Gastrocnemius medialis (tissue), 4 donors: Measurements from ENCODE around the gene SNRPN. TPM values are rescaled to one million over a fixed set of nuclear protein-coding genes. Genes with fewer than 3 reads are reported as not detected.

Experiments
- ATAC-seq, 2 donors: fragments of 150-250 bp; one replicate each; pipeline ENCODE4 v1.9.1; 2016
- DNase-seq, 2 donors: peaks; one replicate each; pipeline ENCODE4 v3.0.0-alpha.2; 2019
- H3K27ac ChIP-seq, 4 donors: fragments of 200-600 bp; sonication (generic); 1 replicate in 1 of 4; 2 replicates in 3 of 4; pipeline ENCODE4 v1.5.1; 2016 to 2018; ENCODE audit warnings: mild to moderate bottlenecking in 2 of 4, moderate library complexity in 1 of 4
- H3K27me3 ChIP-seq, 3 donors: fragments of 200-600 bp; sonication (generic) in 2 of 3; 1 replicate in 1 of 3; 2 replicates in 2 of 3; pipeline versions ENCODE4 v1.5.1 to v1.6.0; 2016 to 2019; ENCODE audit warnings: mild to moderate bottlenecking in 1 of 3, moderate library complexity in 1 of 3
- H3K36me3 ChIP-seq, 2 donors: fragments of 200-600 bp; sonication (generic) in 1 of 2; one replicate each; pipeline ENCODE4 v1.5.1; 2017 to 2018
- H3K4me1 ChIP-seq, 2 donors: fragments of 200-600 bp; sonication (generic) in 1 of 2; one replicate each; pipeline ENCODE4 v1.5.1; 2016 to 2017; ENCODE audit warnings: mild to moderate bottlenecking in 2 of 2
- H3K4me3 ChIP-seq, 4 donors: fragments of 200-600 bp; sonication (generic) in 3 of 4; 1 replicate in 1 of 4; 2 replicates in 3 of 4; pipeline ENCODE4 v1.5.1; 2016 to 2019; ENCODE audit warnings: mild to moderate bottlenecking in 2 of 4
- H3K9me3 ChIP-seq, 3 donors: fragments of 200-600 bp; sonication (generic) in 2 of 3; 1 replicate in 1 of 3; 2 replicates in 2 of 3; pipeline ENCODE4 v1.5.1; 2016 to 2019
- POLR2A ChIP-seq, 2 donors: fragments of 450-650 bp; IDR thresholded peaks; one replicate each; pipeline ENCODE4 v1.6.1; 2017; ENCODE audit warnings: antibody characterized with exemption in 2 of 2, mild to moderate bottlenecking in 2 of 2, moderate library complexity in 2 of 2
- in situ Hi-C, 4 donors: fragments of 200-750 bp; cut with MboI; loops; one replicate each; pipeline versions ENCODE4 v1.15.0 to v1.8.0; 2017; ENCODE audit warnings: low sequenced_read_pairs in 4 of 4
- intact Hi-C: fragments of 100-400 bp; cut with DNase I; formaldehyde crosslinking; loops from one replicate; pipeline ENCODE4 v1.15.1; 2023; ENCODE audit warnings: low total_unique reads
- total RNA-seq, 4 donors: library from RNA; depleted of rRNA; stranded (reverse); fragments of >200 nt; gene quantifications; one replicate each; pipeline versions ENCODE4 v1.1.0 to v1.2.3, GENCODE V29; 2016
- TF ChIP-seq, protein P1 (sequence below), 5 experiments: fragments of 450-650 bp in 3 of 5; fragments of 200-600 bp in 2 of 5; sonication (generic) in 2 of 5; IDR thresholded peaks in 4 of 5; conservative IDR thresholded peaks in 1 of 5; 1 replicate in 4 of 5; 2 replicates in 1 of 5; pipeline ENCODE4 v1.5.1; 2016 to 2019; ENCODE audit warnings: antibody characterized with exemption in 5 of 5, mild to moderate bottlenecking in 3 of 5, moderate library complexity in 3 of 5

Gene SNRPN
- total RNA-seq, 4 donors from 2014 or later = 101 to 323 (median 181) TPM

DNA sequence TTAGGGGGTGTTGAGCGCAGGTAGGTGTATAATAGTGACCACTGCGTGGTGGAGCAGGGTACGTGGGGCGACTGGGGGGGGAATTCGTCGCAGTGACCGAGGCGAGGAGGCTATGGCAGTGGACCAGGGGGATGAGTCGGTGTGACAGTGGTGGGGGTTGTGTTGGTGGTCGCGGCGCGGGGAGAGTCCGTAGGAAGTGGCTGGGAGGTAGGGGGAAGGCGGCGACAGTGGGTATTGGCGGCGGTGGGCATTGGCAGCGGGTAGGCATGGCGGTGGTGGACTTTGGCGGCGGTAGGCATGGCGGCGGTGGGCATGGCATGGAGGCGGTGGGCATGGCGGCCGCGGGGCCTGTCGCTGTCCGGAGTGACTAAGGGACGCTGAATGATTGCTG lies 739 bp downstream of the SNRPN start:
- Histone ChIP-seq H3K27me3 (no peaks in the 10 kb centered on the region), H3K9me3 (no peaks in the 10 kb centered on the region), H3K4me3 (peak overlapping the region; percentile 72 to 86 (median 82)), H3K27ac (peak overlapping the region; percentile 87 to 96 (median 94)), H3K4me1 (peaks cover 0 to 4% of the 10 kb centered on the region in 2 donors), H3K36me3 (no peaks in the 10 kb centered on the region)
- intact Hi-C loops (loop anchor here (5.0 kb wide), 2 partner anchors 482 to 717 kb away; partner anchors contain the start of gene UBE3A), in situ Hi-C loops (no loop called here)
- ATAC-seq = peak; percentile 31 to 33
- DNase-seq = peak in 1 of 2 donors; percentile 23
- TF ChIP-seq, protein P1, sequence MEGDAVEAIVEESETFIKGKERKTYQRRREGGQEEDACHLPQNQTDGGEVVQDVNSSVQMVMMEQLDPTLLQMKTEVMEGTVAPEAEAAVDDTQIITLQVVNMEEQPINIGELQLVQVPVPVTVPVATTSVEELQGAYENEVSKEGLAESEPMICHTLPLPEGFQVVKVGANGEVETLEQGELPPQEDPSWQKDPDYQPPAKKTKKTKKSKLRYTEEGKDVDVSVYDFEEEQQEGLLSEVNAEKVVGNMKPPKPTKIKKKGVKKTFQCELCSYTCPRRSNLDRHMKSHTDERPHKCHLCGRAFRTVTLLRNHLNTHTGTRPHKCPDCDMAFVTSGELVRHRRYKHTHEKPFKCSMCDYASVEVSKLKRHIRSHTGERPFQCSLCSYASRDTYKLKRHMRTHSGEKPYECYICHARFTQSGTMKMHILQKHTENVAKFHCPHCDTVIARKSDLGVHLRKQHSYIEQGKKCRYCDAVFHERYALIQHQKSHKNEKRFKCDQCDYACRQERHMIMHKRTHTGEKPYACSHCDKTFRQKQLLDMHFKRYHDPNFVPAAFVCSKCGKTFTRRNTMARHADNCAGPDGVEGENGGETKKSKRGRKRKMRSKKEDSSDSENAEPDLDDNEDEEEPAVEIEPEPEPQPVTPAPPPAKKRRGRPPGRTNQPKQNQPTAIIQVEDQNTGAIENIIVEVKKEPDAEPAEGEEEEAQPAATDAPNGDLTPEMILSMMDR (IDR thresholded peaks at IDR 0.05 in 4 of 5, conservative IDR thresholded peaks at IDR 0.05 in 1 of 5) = no peak
- TF ChIP-seq POLR2A (IDR thresholded peaks at IDR 0.05) = no peak

DNA sequence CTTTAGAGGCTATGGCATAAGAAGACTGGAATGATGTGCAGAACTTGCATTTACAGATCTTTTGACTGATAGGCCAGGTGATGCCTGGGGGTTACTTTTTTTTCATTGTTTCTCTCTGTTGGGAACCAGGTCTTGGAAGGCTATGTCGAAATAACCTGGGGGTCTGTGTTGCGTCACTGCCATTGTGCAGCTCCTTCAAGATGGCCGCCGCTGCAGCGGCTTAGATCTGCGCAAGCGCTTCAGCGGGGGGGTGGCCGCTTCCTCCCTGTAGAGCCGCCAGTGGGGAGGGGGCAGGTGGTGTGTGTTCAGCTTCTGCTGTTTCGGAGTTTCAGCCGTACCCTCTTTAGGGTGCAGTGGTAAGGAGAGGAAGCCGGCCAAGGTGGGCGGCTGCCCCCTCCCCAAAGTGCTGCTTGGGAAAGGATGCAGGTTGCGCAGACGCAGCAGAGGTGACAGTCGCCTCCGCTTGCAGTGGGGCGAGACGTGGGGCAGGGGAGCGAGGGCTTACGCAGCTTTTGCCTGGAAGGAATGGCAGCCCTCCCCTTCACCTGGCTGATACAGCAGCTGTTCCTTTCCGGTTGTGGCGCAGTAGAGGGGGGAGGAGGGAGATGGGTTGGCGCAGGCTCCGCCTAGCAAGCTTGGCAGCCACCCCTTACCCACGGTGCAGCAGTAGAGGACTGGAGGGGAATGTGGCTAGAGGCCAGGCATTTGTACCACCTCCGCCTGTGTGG lies 1.5 kb downstream of the SNRPN start:
- Histone ChIP-seq H3K4me1 (peaks cover 0 to 9% of the 10 kb centered on the region in 2 donors), H3K27ac (peak overlapping the region; percentile 87 to 96 (median 94)), H3K4me3 (peak overlapping the region; percentile 72 to 86 (median 82)), H3K27me3 (no peaks in the 10 kb centered on the region), H3K9me3 (no peaks in the 10 kb centered on the region), H3K36me3 (no peaks in the 10 kb centered on the region)
- in situ Hi-C loops (no loop called here), intact Hi-C loops (loop anchor here (5.0 kb wide), 2 partner anchors 481 to 716 kb away; partner anchors contain the start of gene UBE3A)
- peak; percentile 69 to 89 for DNase-seq
- peak in 1 of 2 donors; percentile 25 for TF ChIP-seq POLR2A (IDR thresholded peaks at IDR 0.05)
- TF ChIP-seq, protein P1 (IDR thresholded peaks at IDR 0.05 in 4 of 5, conservative IDR thresholded peaks at IDR 0.05 in 1 of 5) = no peak
- peak; percentile 75 for ATAC-seq

DNA sequence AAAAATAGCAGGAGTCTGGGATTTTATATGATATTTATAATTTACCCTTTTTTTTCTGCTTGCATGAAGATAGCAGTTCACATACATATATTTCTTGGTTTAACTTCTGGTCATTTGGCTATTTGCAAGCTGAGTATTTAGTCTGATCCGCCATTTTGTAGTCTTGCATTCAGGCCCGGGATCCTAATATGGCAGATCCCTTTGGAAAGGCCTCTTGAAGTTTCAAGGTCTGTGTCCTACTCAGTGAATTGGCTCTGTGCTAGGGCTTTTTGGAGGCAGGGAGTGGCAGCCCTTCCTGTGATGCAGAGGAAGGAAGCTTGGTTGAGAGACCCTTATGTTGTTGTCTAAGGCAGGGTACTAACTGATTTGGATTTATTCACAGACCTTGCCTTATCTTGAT lies 2.9 kb downstream of the SNRPN start:
- ATAC-seq (no peak), DNase-seq (no peak)
- Histone ChIP-seq H3K27ac (peak overlapping the region; percentile 87 to 96 (median 94)), H3K4me1 (peaks cover 0 to 11% of the 10 kb centered on the region in 2 donors), H3K4me3 (peak overlapping the region in 3 of 4 donors; percentile 72 to 86 (median 79)), H3K36me3 (no peaks in the 10 kb centered on the region), H3K9me3 (no peaks in the 10 kb centered on the region), H3K27me3 (no peaks in the 10 kb centered on the region)
- intact Hi-C loops = loop anchor here (5.0 kb wide), 2 partner anchors 480 to 715 kb away; partner anchors contain the start of gene UBE3A
- in situ Hi-C loops = no loop called here
- TF ChIP-seq, protein P1 (IDR thresholded peaks at IDR 0.05 in 4 of 5, conservative IDR thresholded peaks at IDR 0.05 in 1 of 5) = no peak
- no peak for TF ChIP-seq POLR2A (IDR thresholded peaks at IDR 0.05)

DNA sequence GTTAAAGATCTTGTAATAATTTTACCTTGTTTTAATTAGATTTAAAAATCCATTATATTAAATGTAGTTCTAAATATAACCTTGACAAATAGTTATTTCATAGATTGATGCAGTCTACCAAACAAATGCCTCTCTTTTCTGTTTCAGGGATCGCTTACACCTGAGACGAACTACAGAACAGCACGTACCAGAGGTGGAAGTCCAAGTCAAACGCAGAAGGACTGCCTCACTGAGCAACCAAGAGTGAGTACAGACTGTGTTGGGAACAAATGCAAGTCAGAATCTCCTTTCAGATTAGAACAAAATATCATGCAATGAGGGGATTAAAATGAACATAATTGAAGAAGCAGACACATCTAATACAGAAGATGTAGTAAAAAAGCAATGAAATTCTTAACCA lies 7.2 kb downstream of the SNRPN start:
- TF ChIP-seq, protein P1 (IDR thresholded peaks at IDR 0.05 in 4 of 5, conservative IDR thresholded peaks at IDR 0.05 in 1 of 5) = no peak
- TF ChIP-seq POLR2A (IDR thresholded peaks at IDR 0.05) = no peak
- no peaks in the 10 kb centered on the region for H3K27me3 ChIP-seq
- intact Hi-C loops (no loop called here), in situ Hi-C loops (no loop called here)
- peaks cover 0 to 11% of the 10 kb centered on the region in 2 donors for H3K4me1 ChIP-seq
- peak overlapping the region; percentile 30 to 96 (median 68) for H3K27ac ChIP-seq
- H3K4me3 ChIP-seq = no peak overlapping the region
- peak; percentile 16 to 29 for DNase-seq
- peak; percentile 81 to 84 for ATAC-seq
- no peaks in the 10 kb centered on the region for H3K9me3 ChIP-seq
- peaks cover 0 to 10% of the 10 kb centered on the region in 2 donors for H3K36me3 ChIP-seq
